GM18526 (cell line): ENCODE measurements around the gene VEZT.

Source experiments
- POLR2A ChIP-seq: IDR thresholded peaks from 3 replicates; pipeline ENCODE4 v1.6.1; 2011; ENCODE audit not compliant: insufficient read length; ENCODE audit errors: extremely low read depth

Gene VEZT

GRCh38 chr12:95258803-95259202, 41.2 kb downstream of the VEZT start:
- no peak for TF ChIP-seq POLR2A

GRCh38 chr12:95259368-95259767, 41.8 kb downstream of the VEZT start:
- TF ChIP-seq POLR2A = no peak

- TF ChIP-seq POLR2A = no peak
Measured at GRCh38 chr12:95261109-95261508, 43.5 kb downstream of the VEZT start.

- TF ChIP-seq POLR2A = no peak
Measured at GRCh38 chr12:95262808-95263207, 45.2 kb downstream of the VEZT start.

- no peak for TF ChIP-seq POLR2A
Measured at GRCh38 chr12:95265765-95266164, 48.2 kb downstream of the VEZT start.

- TF ChIP-seq POLR2A = no peak
Measured at GRCh38 chr12:95266254-95266653, 48.6 kb downstream of the VEZT start.

GRCh38 chr12:95269892-95270291, 52.3 kb downstream of the VEZT start:
- TF ChIP-seq POLR2A = no peak

GRCh38 chr12:95271465-95271864, 53.9 kb downstream of the VEZT start:
- no peak for TF ChIP-seq POLR2A

GRCh38 chr12:95277139-95277538, 59.5 kb downstream of the VEZT start:
- TF ChIP-seq POLR2A = no peak

- no peak for TF ChIP-seq POLR2A
Measured at GRCh38 chr12:95279856-95280255, 62.2 kb downstream of the VEZT start.

- TF ChIP-seq POLR2A = no peak
Measured at GRCh38 chr12:95282266-95282665, 64.7 kb downstream of the VEZT start.

GRCh38 chr12:95283371-95283770, 65.8 kb downstream of the VEZT start:
- no peak for TF ChIP-seq POLR2A

GRCh38 chr12:95286713-95287112, 69.1 kb downstream of the VEZT start:
- no peak for TF ChIP-seq POLR2A

GRCh38 chr12:95291501-95291900, 73.9 kb downstream of the VEZT start:
- no peak for TF ChIP-seq POLR2A

GRCh38 chr12:95298916-95299315, 81.3 kb downstream of the VEZT start:
- no peak for TF ChIP-seq POLR2A

GRCh38 chr12:95300286-95300685, 82.7 kb downstream of the VEZT start:
- no peak for TF ChIP-seq POLR2A

- TF ChIP-seq POLR2A = no peak
Measured at GRCh38 chr12:95303476-95303875, 85.9 kb downstream of the VEZT start.

GRCh38 chr12:95304673-95305198, 87.1 kb downstream of the VEZT start:
- no peak for TF ChIP-seq POLR2A
